ENCODE measurements around the gene OR51E2. TPM values are rescaled to one million over a fixed set of nuclear protein-coding genes. Genes with fewer than 3 reads are reported as not detected.
A peak's percentile ranks its signal among the peaks of the same experiment; 100 is the strongest.

The OR51E2 gene
- total and polyA plus RNA-seq, 8 donors, result 0.05 to 26.1 (median 0.37) TPM; not detected in 5

GRCh38 chr11:4645974-4646373 is 51.7 kb downstream of the OR51E2 start:
- intact Hi-C loops (cut with DNase I; ENCODE audit: low total_unique reads), result no loop called here
- Histone ChIP-seq H3K27me3 (peaks cover 0 to 9% (median 0%) of the 10 kb centered on the region in 3 donors), H3K27ac (peak overlapping the region in 1 of 5 donors; percentile 20), H3K4me3 (no peak overlapping the region), H3K4me1 (peaks cover 0 to 32% (median 0%) of the 10 kb centered on the region in 4 donors), H3K9me3 (no peaks in the 10 kb centered on the region), H3K36me3 (no peaks in the 10 kb centered on the region)
- no peak for DNase-seq
- WGBS, 5 donors, result 54 to 81% (median 71%) methylated on average over 2 of the region's 2 CpGs
- TF ChIP-seq, protein P1, sequence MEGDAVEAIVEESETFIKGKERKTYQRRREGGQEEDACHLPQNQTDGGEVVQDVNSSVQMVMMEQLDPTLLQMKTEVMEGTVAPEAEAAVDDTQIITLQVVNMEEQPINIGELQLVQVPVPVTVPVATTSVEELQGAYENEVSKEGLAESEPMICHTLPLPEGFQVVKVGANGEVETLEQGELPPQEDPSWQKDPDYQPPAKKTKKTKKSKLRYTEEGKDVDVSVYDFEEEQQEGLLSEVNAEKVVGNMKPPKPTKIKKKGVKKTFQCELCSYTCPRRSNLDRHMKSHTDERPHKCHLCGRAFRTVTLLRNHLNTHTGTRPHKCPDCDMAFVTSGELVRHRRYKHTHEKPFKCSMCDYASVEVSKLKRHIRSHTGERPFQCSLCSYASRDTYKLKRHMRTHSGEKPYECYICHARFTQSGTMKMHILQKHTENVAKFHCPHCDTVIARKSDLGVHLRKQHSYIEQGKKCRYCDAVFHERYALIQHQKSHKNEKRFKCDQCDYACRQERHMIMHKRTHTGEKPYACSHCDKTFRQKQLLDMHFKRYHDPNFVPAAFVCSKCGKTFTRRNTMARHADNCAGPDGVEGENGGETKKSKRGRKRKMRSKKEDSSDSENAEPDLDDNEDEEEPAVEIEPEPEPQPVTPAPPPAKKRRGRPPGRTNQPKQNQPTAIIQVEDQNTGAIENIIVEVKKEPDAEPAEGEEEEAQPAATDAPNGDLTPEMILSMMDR (IDR thresholded peaks at IDR 0.05), result no peak
- TF ChIP-seq POLR2A (IDR thresholded peaks at IDR 0.05), result no peak
- TF ChIP-seq POLR2AphosphoS5 (IDR thresholded peaks at IDR 0.05), result no peak
- no peak for TF ChIP-seq EP300 (IDR thresholded peaks at IDR 0.05)

GRCh38 chr11:4644233-4644632 is 53.4 kb downstream of the OR51E2 start:
- H3K27me3 ChIP-seq, result peaks cover 0 to 9% (median 0%) of the 10 kb centered on the region in 3 donors
- H3K4me3 ChIP-seq, result no peak overlapping the region
- no peak for TF ChIP-seq POLR2A (IDR thresholded peaks at IDR 0.05)
- TF ChIP-seq, protein P1 (IDR thresholded peaks at IDR 0.05), result no peak
- TF ChIP-seq POLR2AphosphoS5 (IDR thresholded peaks at IDR 0.05), result no peak
- no peak for TF ChIP-seq EP300 (IDR thresholded peaks at IDR 0.05)
- peaks cover 0 to 32% (median 0%) of the 10 kb centered on the region in 4 donors for H3K4me1 ChIP-seq
- H3K27ac ChIP-seq, result peak overlapping the region in 1 of 5 donors; percentile 36
- intact Hi-C loops (cut with DNase I; ENCODE audit: low total_unique reads), result no loop called here
- H3K9me3 ChIP-seq, result no peaks in the 10 kb centered on the region
- no peaks in the 10 kb centered on the region for H3K36me3 ChIP-seq
- no peak for DNase-seq
- 36 to 47% (median 41%) methylated on average over 4 of the region's 4 CpGs for WGBS, 5 donors

DNA sequence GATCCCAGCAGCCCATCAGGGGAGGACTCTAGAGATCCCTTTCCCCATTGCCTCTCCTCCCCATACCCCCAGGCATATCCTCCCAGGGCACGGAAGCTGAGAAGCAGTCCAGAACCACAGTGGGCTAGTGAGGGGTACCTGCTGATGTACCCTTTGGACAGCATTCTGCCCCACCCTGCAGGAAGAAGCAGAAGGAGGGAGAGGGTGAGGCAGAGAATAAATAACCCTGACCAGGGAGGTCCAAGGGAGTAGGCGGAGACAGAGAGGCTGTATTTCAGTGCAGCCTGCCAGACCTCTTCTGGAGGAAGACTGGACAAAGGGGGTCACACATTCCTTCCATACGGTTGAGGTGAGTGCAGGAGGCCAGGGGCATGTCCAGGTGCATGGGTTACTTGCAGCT is 54.0 kb downstream of the OR51E2 start, which contains the start of gene OR51E1:
TSS of gene OR51E1 (plus strand) at position 301 of the 400 bp plus-strand sequence. CDS start 8,545 bp downstream, outside the sequence.
- intact Hi-C loops (cut with DNase I; ENCODE audit: low total_unique reads), result no loop called here
- WGBS, 5 donors, result 65 to 75% (median 68%) methylated on average over 3 of the region's 3 CpGs
- peaks cover 0 to 32% (median 0%) of the 10 kb centered on the region in 4 donors for H3K4me1 ChIP-seq
- no peak for DNase-seq
- peak within 1 kb of the TSS in 1 of 5 donors; percentile 36 for H3K27ac ChIP-seq
- TF ChIP-seq, protein P1 (IDR thresholded peaks at IDR 0.05), result no peak
- TF ChIP-seq POLR2A (IDR thresholded peaks at IDR 0.05), result no peak
- no peaks in the 10 kb centered on the region for H3K9me3 ChIP-seq
- H3K27me3 ChIP-seq, result peaks cover 0 to 9% (median 0%) of the 10 kb centered on the region in 3 donors
- H3K36me3 ChIP-seq, result no peaks in the 10 kb centered on the region
- H3K4me3 ChIP-seq, result no peak within 1 kb of the TSS

DNA sequence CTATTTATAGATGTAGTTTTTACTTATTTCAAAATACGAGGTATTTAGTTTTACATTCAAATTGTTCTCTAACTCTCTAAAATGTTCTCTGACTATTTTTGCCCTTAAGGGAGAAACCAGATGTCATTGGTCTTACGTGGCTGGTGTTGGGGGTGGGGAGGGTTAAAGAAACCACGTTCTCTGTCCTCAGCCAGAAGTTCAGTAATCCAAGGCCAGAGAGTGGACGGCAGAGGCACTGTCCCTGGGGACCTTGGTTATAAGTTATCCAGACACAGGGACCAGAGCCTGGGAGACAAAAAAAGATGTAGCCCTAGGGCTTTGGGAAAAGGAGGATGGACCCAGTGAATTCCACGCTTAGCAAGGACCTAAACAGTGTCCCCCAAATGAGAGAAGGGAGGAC is 54.6 kb downstream of the OR51E2 start:
- Histone ChIP-seq H3K36me3 (no peaks in the 10 kb centered on the region), H3K27ac (no peak overlapping the region), H3K4me3 (no peak overlapping the region), H3K4me1 (peaks cover 0 to 32% (median 0%) of the 10 kb centered on the region in 4 donors), H3K9me3 (no peaks in the 10 kb centered on the region), H3K27me3 (peaks cover 0 to 9% (median 0%) of the 10 kb centered on the region in 3 donors)
- intact Hi-C loops (cut with DNase I; ENCODE audit: low total_unique reads), result no loop called here
- TF ChIP-seq EP300 (IDR thresholded peaks at IDR 0.05), result no peak
- TF ChIP-seq POLR2AphosphoS5 (IDR thresholded peaks at IDR 0.05), result no peak
- TF ChIP-seq, protein P1 (IDR thresholded peaks at IDR 0.05), result no peak
- TF ChIP-seq POLR2A (IDR thresholded peaks at IDR 0.05), result no peak
- WGBS, 5 donors, result 39 to 56% (median 54%) methylated on average over 5 of the region's 5 CpGs
- DNase-seq, result no peak
